ENCODE data around the gene PLPPR2. TPM values are rescaled to one million over a fixed set of nuclear protein-coding genes. Genes with fewer than 3 reads are reported as not detected.
"Not testable (repeated sequence)": the region's sequence is repeated elsewhere in the genome, so short reads cannot be mapped to it uniquely, and the experiment has no call there.

The PLPPR2 gene
- total RNA-seq, 2 experiments from 2014 or later, result 8.2 TPM

GRCh38 chr19:11338569-11339253 is 16.5 kb upstream of the PLPPR2 start:
- no peaks in the 10 kb centered on the region for H3K27me3 Mint-ChIP-seq
- ATAC-seq (ENCODE audit: poor library complexity), result peak; percentile 12
- Histone ChIP-seq H3K9me3 (ENCODE audit: control insufficient read depth in 1 of 2, insufficient read depth in 1 of 2, low read length in 2 of 2) (peaks cover 0 to 9% of the 10 kb centered on the region in 2 experiments), H3K36me3 (ENCODE audit: insufficient read depth, low read length) (peaks cover 17% of the 10 kb centered on the region), H3K4me1 (ENCODE audit: insufficient read depth, low read length) (peaks cover 35% of the 10 kb centered on the region), H3K27ac (ENCODE audit: low read depth in 1 of 2, low read length in 2 of 2) (no peak overlapping the region), H3K4me3 (ENCODE audit: low read length) (peak overlapping the region; percentile 63), H3K27me3 (ENCODE audit: control insufficient read depth in 1 of 2, insufficient read depth in 2 of 2, low read length in 2 of 2) (no peaks in the 10 kb centered on the region)
- POLR2A ChIA-PET, result interaction anchor here (1.4 to 2.3 kb wide), 3 partner anchors 15 to 37 kb away, joined by 3 to 8 read pairs (median 5); no protein-coding TSS in a partner anchor
- intact Hi-C loops (cut with DNase I, micrococcal nuclease), result no loop called here
- H3K27ac Mint-ChIP-seq, result peak overlapping the region; percentile 62
- H3K4me1 Mint-ChIP-seq (ENCODE audit: low read depth), result peaks cover 26% of the 10 kb centered on the region
- CTCF ChIA-PET, result interaction anchor here (3.3 kb wide), 1 partner anchor 43 kb away, joined by 16 read pairs; no protein-coding TSS in a partner anchor
- no peak for DNase-seq
- H3K9me3 Mint-ChIP-seq, result no peaks in the 10 kb centered on the region
- peak overlapping the region; percentile 85 for H3K4me3 Mint-ChIP-seq
- TF ChIP-seq, protein P1, sequence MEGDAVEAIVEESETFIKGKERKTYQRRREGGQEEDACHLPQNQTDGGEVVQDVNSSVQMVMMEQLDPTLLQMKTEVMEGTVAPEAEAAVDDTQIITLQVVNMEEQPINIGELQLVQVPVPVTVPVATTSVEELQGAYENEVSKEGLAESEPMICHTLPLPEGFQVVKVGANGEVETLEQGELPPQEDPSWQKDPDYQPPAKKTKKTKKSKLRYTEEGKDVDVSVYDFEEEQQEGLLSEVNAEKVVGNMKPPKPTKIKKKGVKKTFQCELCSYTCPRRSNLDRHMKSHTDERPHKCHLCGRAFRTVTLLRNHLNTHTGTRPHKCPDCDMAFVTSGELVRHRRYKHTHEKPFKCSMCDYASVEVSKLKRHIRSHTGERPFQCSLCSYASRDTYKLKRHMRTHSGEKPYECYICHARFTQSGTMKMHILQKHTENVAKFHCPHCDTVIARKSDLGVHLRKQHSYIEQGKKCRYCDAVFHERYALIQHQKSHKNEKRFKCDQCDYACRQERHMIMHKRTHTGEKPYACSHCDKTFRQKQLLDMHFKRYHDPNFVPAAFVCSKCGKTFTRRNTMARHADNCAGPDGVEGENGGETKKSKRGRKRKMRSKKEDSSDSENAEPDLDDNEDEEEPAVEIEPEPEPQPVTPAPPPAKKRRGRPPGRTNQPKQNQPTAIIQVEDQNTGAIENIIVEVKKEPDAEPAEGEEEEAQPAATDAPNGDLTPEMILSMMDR (IDR thresholded peaks at IDR 0.05), result no peak
- H3K36me3 Mint-ChIP-seq (ENCODE audit: low read depth), result peaks cover 28% of the 10 kb centered on the region

DNA sequence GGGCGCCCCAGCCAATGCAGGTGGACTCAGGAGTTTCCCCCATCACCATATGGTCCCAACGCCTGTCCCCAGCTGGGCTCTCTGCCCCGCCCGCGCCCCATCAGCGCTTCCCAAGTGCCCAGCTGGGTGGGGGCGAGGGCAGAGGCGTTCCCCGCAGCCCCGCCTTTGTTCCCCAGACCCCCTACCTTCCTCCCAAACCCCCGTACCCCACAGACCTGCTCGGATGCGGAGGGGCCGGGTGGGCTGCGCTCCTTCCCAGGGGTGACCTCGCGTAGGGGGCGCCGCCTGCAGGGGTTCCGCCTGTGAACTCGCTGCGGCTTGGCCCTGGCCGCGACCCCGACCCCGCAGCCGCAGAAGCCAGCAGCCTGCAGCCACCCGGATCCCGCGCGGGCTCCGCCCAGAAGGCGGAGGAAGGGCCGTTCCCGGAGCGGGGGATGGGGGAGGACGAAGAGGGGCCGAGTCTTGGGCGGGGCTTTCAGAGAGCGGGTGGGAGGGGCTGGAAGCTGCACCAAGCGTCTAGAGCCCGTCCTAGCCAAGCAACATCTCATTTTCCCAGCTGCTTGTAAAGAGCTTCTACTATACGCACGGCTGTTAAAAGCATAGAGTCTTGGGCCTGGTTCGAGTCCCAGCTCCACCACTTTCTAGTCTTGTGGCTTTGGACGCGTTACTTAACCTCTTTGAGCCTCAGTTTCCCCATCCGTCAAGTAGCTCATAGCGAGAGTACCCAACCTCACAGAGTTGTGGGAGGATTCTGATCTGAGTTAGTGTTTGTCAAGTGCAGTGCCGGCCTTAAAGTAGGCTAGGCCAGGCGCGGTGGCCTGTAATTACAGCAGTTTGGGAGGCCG is 15.8 kb upstream of the PLPPR2 start, which contains the start of gene RAB3D:
Gene RAB3D (minus strand): TSS at position 404 of the 845 bp plus-strand sequence. CDS start 2,258 bp downstream, outside the sequence.
- DNase-seq (peak; percentile 43 to 92 (median 74)), ATAC-seq (ENCODE audit: poor library complexity) (peak; percentile 82)
- intact Hi-C loops (cut with DNase I, micrococcal nuclease), result no loop called here
- CTCF ChIA-PET, result interaction anchor here (3.3 kb wide), 1 partner anchor 42 kb away, joined by 16 read pairs; no protein-coding TSS in a partner anchor
- H3K36me3 Mint-ChIP-seq (ENCODE audit: low read depth), result peaks cover 23% of the 10 kb centered on the region
- H3K9me3 Mint-ChIP-seq, result no peaks in the 10 kb centered on the region
- Histone ChIP-seq H3K4me3 (ENCODE audit: low read length) (peak within 1 kb of the TSS; percentile 63), H3K9me3 (ENCODE audit: control insufficient read depth in 1 of 2, insufficient read depth in 1 of 2, low read length in 2 of 2) (peaks cover 0 to 9% of the 10 kb centered on the region in 2 experiments), H3K27me3 (ENCODE audit: control insufficient read depth in 1 of 2, insufficient read depth in 2 of 2, low read length in 2 of 2) (no peaks in the 10 kb centered on the region), H3K27ac (ENCODE audit: low read depth in 1 of 2, low read length in 2 of 2) (peak within 1 kb of the TSS in 1 of 2 donors; percentile 13), H3K36me3 (ENCODE audit: insufficient read depth, low read length) (peaks cover 17% of the 10 kb centered on the region), H3K4me1 (ENCODE audit: insufficient read depth, low read length) (peaks cover 37% of the 10 kb centered on the region)
- H3K27ac Mint-ChIP-seq, result peak within 1 kb of the TSS; percentile 62
- peaks cover 29% of the 10 kb centered on the region for H3K4me1 Mint-ChIP-seq (ENCODE audit: low read depth)
- POLR2A ChIA-PET, result interaction anchor here (1.4 to 2.3 kb wide), 3 partner anchors 16 to 35 kb away, joined by 3 to 16 read pairs (median 8); partner anchors contain the start of gene SWSAP1
- no peaks in the 10 kb centered on the region for H3K27me3 Mint-ChIP-seq
- H3K4me3 Mint-ChIP-seq, result peak within 1 kb of the TSS; percentile 85
- TF ChIP-seq, protein P1 (IDR thresholded peaks at IDR 0.05), result no peak

DNA sequence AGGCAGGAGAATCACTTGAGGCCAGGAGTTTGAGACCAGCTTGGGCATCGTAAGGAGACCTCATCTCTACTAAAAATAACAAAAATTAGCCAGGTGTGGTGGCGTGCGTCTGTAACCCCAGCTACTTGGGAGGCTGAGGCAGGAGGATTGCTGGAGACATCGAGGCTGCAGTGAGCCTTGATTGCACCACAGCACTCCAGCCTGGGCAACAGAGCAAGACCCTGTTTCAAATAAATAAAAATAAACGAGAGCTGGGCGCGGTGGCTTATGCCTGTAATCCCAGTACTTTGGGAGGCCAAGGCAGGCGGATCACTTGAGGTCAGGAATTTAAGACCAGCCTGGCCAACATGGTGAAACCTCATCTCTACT is 15.1 kb upstream of the PLPPR2 start:
- H3K27me3 ChIP-seq (ENCODE audit: control insufficient read depth in 1 of 2, insufficient read depth in 2 of 2, low read length in 2 of 2); H3K9me3 Mint-ChIP-seq; H3K27ac Mint-ChIP-seq; H3K27me3 Mint-ChIP-seq; H3K27ac ChIP-seq (ENCODE audit: low read depth in 1 of 2, low read length in 2 of 2); ATAC-seq (ENCODE audit: poor library complexity); intact Hi-C loops (cut with DNase I, micrococcal nuclease); DNase-seq; H3K9me3 ChIP-seq (ENCODE audit: control insufficient read depth in 1 of 2, insufficient read depth in 1 of 2, low read length in 2 of 2): not testable (repeated sequence)
- Histone ChIP-seq H3K36me3 (ENCODE audit: insufficient read depth, low read length) (peaks cover 14% of the 10 kb centered on the region), H3K4me3 (ENCODE audit: low read length) (peak overlapping the region; percentile 63), H3K4me1 (ENCODE audit: insufficient read depth, low read length) (peaks cover 41% of the 10 kb centered on the region)
- Mint-ChIP-seq H3K4me1 (ENCODE audit: low read depth) (peaks cover 30% of the 10 kb centered on the region), H3K4me3 (peak overlapping the region; percentile 85), H3K36me3 (ENCODE audit: low read depth) (peaks cover 19% of the 10 kb centered on the region)
- CTCF ChIA-PET, result interaction anchor here (0.6 to 3.3 kb wide), 2 partner anchors 41 to 412 kb away, joined by 3 to 16 read pairs; no protein-coding TSS in a partner anchor
- POLR2A ChIA-PET, result interaction anchor here (1.4 to 2.3 kb wide), 3 partner anchors 16 to 35 kb away, joined by 3 to 16 read pairs (median 8); partner anchors contain the start of gene SWSAP1
